DMS153 treated with DMSO at 0.1 percent for 48 hours (cell line): ENCODE measurements around the gene PSMD10.

Experiments used
- DNase-seq: peaks from one replicate; lab custom pipeline; 2025; ENCODE audit not compliant: unreplicated experiment; lab: John Stamatoyannopoulos, UW

Gene PSMD10, protein sequence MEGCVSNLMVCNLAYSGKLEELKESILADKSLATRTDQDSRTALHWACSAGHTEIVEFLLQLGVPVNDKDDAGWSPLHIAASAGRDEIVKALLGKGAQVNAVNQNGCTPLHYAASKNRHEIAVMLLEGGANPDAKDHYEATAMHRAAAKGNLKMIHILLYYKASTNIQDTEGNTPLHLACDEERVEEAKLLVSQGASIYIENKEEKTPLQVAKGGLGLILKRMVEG

DNA sequence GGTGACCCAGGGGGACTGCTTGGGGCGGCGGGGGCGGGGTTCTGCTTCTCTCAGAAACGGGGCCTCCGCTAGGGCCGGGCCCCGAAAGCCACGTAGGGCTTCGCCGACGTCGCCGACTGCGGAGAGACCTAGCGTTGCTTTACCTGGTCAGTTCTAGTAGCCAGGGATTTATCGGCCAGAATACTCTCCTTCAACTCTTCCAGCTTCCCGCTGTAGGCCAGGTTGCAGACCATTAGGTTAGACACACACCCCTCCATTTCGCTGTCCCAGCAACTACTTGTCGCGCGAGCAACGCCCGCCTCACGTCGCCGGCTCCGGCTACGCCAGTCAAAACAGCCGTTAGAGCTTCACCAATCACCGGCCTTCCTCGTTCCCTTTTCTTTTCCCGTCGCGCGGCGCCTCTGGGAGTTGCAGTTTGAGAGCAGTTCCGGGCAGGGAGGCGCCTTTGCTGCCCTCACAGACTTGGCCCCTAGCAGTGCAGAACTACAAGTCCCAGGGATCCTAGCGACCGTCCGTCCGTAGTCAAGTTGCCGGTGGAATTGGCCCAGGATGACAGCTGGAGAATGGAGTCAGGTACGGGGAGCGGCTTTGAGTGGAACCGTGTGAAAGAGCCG, at the start of gene PSMD10, which contains the start of gene ATG4A:
PSMD10 (minus strand) TSS at position 279 of the 614 bp plus-strand sequence; CDS start at position 257, 22 bp downstream.
ATG4A (plus strand) TSS at position 515 of the 614 bp plus-strand sequence; CDS start at position 564, 49 bp downstream.
- DNase-seq = peak; percentile 69

DNA sequence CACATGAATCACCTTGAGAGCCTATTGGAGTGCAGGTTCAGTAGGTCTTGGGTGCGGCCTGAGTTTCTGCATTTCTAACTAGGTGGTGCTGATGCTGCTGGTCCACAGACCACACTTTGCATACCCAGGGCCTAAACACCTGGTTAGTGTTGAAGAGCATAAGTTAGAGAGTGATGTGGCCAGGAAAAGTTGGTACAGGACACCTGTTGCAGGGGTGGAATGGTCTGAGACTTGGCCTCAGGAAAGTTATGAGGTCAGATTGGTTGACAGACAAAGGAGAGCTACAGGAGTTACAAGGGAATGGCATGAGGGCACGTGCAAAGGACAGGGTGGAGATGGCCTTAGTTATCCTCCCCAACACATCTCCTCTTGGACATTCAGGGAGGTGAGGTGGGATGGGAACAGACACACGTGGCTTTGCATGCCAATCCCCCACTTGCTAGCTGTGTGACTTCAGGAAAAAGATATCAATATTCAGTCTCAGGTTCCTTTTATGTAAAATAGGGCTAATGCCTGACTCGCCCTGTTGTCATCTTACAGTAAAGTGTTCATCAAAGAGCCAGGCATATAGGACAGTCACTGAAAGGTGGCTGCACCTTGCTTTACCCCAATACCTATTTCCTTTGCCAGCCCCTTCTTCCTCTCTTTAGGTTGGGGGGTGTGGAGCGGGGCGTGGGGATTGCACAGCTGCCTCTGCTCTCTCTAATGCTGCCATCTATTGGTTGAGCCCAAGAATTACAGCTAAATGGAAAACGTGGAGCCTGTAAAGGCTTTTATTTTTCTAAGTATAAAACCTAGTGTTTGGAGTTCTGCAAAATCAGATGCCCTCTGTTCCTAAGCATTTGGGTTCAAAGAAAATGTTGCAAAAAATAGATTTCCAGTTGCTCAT, 47.7 kb upstream of the PSMD10 start:
- DNase-seq = no peak

DNA sequence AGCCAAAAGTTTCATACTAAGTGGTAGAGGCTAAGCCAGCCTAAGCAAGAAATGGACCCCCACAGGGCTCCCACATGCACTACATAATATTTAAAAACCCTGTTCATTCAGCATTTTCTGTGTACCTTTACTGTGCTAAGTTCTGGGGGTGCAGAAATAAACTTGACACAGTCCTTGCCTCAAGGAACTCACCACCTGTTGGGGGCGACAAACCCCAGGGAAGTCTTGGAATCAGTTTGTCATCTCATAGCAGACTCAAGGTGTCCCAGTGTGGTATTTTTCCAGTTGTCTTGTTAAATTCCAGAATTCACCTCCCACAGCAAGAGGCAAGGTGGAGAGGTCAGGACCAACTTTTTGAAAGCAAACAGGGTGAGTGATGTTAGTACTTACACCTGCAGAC, 43.4 kb upstream of the PSMD10 start:
- no peak for DNase-seq

DNA sequence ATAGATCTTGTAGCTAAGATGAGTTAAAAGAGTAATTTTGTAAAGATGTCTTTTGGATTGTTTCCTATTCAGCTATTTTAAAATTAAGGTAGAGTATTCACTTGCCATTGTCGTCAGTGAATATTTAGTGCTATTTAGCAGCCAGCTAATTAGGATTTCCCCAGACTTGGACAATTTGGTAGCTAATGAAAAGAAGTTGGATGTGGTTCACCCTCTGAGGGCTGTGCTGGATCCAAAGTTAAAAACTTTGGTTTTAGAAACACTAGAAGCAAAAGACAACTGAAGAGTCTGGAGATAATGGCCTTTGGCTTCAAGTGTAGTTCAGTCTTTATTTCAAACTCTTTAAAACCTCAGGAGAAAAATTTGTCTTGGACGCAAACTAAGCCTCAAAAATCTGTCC, 41.5 kb upstream of the PSMD10 start:
- DNase-seq = no peak

DNA sequence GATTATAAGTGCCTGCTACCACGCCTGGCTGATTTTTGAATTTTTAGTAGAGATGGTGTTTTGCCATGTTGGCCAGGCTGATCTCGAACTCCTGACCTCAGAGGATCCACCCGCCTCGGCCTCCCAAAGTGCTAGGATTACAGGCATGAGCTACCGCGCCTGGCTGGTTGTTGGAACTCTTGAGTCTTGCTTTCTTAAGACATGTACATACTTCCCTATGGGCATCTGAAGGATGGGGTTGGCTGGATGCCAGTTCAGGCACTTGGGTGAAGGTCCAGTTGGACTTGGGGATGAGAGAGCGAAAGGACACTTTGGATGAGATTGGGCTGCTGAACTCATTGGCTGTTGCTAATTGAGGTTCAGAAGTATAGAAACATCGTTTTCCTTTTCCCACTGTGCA, 40.7 kb upstream of the PSMD10 start:
- no peak for DNase-seq

DNA sequence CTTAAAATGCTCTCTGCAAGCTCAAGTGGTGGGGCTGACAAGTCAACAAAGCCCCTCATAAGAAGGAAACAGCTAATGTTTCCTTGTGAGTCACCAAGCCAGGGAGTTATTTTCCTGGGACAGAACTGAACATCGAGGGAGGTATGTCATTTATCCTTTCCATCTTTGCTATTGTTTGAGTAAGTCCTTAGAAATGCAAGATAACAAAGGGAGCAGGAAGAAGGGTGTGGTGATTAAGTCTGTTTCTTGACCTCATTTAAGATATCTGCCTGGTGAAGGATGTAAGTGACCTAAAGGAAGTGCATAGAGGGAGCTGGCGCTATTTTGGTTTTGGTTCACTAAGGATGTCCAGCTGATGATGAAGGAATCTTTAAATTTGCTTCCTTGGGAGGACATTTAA, 40.1 kb upstream of the PSMD10 start:
- DNase-seq = no peak

DNA sequence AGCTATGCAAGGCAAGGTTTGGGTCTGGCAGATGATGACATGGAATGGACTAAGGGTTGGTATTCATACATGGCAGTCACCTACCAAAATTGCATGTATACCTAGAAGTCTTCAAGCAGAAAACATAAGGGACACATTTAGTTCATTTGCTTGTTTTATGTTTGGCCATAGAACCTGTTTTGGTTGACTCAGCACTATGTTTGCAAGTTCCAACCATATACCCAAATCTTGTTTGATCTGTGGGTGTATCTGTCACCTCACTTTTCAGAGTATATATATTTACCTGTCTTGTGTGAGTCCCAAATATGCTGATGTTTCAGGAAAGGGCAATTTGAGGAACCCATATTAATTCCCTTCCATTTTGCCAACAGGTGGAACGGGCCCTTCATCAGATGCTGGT, 39.5 kb upstream of the PSMD10 start:
- DNase-seq = no peak

DNA sequence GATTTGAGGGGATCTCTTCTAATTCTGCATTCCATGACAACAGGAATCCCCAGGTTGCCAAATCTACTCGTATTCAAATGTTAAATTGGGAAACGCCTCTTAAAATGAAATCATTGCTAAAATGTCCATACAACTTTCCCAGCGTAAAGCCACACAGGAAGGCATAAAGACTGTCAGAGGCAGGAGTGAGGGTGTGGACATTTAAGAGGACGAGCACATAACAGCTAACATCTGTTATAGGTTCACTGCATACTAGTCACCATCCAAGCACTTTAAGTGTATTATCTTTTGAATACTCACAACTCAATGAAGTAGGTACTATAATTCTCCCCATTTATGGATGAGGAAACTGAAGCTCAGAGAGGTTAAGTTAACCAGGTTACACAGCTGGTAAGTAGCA, 35.8 kb upstream of the PSMD10 start:
- no peak for DNase-seq

DNA sequence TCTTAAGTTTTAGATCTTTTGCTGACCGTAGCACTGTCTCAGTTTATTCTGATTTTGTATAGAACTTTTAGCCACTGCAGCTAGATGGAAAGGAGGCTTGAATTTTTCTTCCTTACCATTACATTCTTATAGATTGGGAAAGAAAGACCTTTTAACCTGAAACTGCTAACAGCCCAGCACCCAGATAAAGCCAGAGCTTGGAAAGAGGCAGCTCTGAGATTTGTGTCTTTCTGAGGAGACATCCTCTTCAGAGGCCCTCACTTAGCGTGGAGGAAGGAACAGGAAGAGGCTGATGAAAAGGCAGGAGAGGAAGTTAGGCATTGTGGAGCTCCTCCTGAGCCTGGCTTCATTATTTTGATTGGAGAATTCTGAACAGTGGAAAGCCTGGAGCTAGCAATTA, 35.3 kb upstream of the PSMD10 start:
- DNase-seq = no peak

DNA sequence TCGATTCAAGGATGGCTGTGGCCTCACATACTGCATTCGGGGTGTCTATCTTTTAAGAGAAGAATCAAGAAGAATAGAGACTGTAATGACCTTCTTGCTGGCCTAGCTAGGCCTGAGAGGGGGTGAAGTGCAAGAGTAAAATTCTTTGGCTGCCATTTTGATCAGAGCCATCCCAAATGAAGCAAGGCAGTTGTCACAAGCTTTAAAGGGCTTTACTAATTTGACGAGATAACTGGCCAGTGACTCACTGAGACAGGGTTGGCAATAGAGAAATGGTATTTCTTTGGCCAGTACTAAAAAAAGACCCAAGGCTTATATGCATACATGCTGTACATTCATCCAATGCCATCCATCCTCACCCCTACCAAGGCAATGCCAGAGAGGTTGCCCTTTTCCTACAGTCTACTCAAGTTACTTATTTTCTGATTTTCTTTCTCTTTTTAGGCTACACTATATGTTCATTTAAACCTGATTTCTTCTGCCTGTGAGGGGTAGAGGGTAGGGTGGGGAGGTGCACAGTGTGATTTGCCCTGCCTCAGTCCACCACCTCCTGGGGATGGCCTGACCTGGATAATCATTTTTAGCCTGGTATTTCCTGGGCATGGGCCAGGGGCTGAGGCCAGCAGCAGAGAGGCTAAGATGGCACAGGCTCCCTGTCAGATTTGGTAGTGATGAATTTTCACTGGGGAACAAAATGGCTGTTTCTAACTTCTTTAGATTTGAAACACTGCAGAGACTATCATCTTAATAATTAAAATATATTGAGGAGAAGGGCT, 32.4 kb upstream of the PSMD10 start:
- no peak for DNase-seq

DNA sequence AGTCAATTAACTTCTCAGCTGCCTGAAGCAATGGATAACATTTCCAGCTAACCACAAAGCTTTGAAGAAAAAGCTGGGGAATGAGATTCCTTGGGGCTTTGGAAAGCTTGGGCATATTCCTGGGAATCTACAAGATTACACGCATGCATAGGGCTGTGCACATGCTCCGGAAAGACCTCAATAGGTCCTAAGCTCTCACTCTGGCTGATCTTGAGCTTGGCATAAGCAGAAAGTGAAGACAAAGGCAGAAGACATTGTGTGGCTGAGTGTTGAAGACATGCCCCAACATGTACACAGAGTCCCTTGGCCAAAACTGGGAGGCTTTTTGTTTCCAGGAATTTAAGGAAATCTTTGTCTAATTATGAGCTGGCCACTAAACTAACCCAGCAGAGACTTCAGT, 31.4 kb upstream of the PSMD10 start:
- DNase-seq = no peak

DNA sequence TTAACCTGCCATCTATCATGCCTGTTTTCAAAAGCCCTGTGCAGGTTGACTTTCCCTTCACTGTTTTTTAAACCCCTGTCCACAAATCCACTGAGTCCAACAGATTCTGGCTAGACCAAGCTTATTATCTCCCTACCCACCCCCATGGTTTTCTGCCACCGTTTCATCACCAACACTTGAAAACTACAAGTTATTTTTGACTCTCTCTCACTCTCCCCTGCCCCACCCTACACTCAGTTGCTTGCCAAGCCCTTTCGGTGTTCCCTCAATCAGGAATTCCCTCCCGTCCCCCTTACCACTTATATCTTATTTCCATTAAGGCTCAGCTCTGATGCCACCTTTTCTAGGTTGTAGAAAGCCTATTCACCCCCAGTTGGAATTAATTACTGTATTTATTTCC, 29.9 kb upstream of the PSMD10 start:
- no peak for DNase-seq

DNA sequence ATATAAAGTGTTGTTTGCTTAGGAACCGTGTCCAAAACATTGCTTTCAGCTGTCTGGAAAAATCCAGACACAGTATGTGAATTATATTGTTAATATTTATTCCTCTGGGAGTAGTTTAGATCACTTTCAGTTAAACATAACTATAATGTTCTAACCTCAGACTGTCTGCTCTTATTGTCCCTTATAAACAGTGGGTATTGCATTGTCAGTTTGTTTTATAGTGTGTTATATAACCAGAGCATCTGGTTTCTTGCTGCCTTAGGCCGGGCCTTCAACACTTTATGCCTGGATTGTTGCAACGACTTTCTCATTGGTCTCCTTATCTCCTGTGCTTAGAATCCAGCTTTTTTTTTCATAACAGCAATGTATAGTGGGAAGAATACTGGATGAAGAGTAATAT, 26.6 kb upstream of the PSMD10 start:
- no peak for DNase-seq

DNA sequence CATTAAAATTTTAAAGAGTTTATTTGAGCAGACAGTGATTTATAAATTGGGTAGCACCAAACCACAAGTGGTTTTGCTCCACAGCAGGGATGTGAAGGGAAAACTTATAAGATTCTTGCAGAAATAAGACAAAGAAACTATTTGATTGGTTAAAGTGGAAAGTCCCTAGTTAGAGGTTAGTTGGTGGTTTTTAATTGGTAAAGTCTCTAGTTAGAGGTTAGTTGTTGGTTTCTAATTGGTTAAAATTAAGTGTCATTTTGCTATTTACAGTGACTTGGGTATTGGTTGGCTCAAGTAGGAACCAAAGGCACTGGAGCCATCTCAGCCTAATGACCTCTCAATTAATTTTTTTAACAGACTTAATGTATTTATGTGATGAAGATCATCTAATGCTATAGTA, 23.2 kb upstream of the PSMD10 start:
- DNase-seq = no peak

DNA sequence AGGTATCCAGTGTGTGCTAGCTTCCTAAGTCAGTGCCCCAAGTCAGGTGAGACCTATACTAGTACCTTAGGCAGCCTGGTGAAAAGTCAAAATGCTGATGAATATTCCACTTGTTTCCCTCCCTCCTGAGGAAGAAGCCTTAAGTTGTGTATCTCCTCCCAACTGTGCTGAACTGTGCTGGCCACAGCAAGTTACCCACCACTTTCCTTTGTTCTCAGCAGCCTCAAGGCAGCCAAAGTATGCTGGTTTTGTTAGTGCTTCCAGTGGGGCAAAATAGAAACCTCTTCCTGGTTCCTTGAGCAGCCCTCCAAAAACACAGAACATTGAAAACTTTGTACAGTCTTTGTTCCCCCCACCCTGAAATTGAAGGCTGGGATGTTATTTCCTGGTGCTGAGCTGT, 14.1 kb upstream of the PSMD10 start:
- no peak for DNase-seq

DNA sequence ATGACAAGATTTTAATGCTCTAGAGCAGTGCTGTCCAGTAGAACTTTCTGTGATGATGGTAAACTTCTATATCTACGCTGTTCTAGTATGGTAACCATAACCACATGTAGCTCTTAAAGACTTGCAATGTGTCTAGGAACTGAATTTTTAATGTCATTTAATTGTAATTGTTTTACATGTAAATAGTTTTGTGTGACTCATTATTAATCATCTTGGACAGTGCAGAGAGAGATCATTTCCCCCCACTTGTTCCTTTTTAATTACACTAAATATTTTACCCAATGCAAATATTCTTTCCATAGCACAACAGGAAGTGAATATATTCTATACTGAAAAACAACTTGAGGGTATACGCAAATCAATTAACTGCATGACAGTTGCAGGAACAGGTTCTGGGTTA, 6.0 kb upstream of the PSMD10 start:
- DNase-seq = no peak

DNA sequence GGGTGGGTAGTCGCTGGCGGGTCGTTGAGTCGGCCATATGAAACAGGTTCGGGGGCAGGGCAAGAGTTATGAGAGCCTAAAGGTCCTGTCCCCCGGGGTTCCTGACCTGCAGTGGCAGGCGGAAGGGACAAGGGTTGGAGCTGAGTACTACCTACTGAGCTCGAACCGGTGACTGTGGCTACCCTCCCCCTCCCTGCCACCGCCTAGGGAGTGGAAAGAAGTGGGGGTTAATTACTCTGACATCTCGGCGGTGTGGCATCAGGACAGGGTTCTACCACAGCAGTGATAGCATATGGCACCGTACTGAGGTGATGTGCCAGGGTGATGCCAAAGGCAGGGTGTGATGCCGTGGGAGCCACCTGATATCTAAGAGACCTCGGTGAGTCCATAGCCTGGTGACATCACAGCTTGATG, 543 bp upstream of the PSMD10 start:
- no peak for DNase-seq

DNA sequence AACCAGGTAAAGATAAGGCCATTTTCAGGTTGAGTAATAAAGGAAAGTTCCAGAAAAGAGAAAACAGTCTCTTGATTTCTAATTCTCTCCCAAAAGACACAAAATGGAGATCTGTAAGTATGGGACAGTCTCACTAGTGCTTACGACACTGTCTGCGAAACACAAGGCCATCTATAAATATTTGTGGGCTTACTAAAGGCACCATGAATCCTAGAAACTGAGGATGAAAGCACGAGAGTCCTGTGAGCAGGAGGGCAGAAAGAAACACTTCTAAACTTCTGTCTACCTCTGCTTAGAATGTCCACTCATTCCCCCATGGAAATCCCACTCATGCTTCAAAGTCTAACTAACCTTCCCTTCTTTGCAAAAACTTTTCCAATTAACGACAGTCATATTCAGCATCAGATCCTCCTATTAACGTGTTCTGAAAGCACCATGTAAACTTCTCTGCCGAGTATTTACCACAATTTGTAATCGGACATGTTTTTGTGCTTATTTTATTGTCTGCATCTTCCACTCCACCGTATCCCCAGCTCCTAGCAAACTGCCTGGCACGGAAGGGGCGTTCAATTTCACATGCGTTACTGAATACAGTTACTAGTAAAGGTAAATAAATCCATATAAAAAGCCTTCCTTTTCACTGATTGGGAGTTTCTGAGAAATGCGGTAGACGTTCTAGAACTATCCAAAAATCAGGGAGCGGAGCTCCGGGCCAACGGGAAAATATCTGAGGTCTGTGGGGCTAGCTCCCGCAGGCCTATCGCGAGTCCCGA, 665 bp downstream of the PSMD10 start:
- DNase-seq = no peak

DNA sequence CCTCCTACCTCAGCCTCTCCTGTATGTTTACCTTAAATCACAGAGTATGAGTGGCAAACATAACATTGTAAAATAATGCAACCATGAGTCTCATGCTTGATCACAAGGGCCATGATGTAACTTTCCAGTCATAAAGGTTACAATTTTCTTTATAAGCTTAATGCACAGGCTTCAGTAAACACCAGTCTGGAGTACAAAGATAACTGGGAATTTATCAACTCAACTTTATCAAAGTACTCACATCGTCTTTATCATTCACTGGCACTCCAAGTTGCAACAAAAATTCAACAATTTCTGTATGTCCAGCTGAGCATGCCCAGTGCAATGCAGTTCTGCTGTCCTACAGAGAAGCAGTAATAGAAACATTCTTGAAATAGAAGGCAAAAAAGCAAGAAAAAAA, 2.8 kb downstream of the PSMD10 start:
- DNase-seq = no peak

DNA sequence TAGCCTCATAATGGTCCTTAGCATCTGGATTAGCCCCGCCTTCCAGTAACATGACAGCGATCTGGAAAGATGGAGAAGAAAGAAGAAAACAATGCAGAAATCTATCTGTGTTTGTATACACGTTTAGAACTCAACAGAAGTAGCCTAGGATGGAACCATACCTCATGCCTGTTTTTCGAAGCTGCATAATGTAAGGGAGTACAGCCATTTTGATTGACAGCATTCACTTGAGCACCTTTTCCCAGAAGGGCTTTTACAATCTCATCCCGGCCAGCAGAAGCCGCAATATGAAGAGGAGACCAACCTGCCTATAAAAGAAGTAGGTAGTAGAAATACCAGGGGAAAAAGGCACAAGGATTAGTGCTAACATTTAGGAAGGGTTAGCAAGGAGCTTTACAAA, 3.5 kb downstream of the PSMD10 start:
- no peak for DNase-seq

DNA sequence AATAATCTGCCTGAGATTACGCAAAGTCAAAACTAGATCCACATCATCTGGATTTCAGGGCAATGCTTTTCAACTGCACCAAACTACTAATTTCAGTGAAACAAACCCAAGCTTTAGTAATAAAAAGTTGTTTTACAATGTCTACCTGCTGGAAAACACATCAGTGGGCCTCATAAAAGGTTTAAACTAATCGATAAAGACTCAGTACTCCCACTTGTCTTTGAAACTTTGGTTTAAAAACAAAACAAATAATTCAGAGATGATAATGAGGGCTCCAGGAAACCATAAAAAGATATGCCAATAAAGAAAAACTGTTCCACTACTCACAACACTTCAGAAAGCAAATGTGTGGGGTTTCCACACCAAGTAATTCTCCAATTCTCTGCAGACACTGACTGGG, 10.2 kb downstream of the PSMD10 start:
- DNase-seq = no peak
